Right kidney (tissue), 1 donor: ENCODE results near the gene INAFM1.
"Not testable (repeated sequence)": the region's sequence is repeated elsewhere in the genome, so short reads cannot be mapped to it uniquely, and the experiment has no call there.

ENCODE experiments used
- DNase-seq: peaks from one replicate; pipeline ENCODE4 v3.0.0-alpha.2; 2016

Gene INAFM1

DNA sequence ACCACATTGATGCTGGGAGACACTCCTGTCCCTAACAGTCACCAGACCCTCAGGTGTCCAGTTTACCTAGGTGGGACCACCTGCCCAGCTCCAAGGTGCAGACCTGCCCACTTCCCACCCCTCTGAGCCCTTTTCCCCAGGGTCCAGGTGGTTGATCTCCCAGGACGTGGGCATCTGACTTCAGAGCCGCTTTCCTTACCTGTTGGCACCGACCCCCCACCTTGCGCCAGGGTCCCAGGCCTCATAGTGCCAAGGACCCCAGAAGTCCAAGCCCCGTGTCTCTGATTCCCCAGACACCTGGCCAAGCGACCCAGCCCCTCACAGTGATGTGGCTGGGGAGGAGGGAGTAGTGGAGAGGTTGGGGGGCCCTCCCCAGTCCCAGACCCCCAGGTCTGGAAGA is 34.1 kb upstream of the INAFM1 start:
- DNase-seq: peak; percentile 29

DNA sequence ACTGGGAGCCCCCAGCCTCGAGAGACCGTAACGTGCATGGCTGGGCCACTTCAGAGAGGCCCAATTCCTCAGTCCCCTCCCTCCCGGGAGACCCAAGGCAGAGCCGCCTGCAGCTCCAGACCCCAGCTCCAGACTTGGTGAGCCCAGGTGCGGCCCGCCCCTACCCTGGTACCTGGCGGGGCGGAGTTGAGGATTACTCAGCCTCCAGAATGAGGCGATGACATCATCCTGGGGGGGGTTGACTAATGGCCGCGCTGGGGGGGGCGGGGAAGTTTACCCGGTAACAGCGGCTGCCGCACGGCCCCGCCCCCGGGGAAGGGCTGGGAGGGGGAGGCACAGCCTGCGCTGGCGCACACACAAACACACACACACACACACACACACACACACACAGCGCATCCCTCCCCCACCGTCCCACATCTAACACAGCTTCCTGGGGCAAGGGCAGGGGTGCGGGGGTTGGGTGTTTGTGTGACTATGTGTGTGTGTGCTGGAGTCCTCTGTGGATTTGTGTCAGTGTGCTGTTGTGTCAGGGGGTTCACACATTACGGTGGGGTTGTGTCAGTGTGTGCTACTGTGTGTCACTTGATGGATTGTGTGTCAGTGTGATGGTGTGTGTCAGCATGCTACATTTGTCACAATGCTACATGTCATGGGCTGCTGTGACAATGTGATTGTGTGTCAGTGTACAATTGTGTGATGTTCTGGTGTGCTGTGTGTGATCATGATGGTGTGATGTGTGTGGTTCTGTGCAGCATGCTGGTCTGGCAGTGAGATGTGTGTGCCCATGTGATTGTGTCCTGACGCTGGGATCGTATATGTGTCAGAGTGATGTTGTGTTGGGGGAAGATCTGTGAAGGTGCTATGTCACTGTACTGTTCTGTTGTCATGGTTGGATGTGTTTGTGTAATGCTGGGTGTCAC is 33.4 kb upstream of the INAFM1 start:
- DNase-seq: peak; percentile 44

DNA sequence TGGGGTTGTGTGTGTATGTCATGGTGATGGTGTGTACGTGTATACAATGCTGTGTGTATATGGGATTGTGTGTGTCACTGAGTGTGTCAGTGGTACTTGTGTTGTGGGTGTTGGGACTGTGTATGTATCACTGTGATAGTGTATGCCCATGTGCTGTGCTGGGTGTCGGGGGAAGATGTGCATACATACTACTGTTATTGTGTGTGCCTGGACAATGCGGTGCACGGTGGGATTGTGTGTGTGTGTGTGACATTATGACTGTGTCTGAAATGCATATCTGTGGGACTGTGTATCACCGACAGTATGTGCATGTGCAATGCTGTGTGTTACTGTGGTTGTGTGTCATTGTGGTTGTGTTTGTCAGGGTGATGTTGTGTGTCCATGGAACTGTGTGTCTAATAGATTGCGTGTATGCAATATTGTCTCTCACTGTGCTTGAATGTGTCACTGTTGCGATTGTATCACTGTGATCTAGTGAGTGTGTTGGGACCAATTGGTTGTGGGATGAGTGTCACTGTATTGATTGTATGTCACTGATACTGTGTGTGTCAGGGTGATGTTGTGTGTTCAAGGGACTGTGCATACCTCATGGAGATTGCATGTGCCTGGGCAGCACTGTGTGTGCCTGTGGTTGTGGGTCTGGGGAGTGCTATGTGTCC is 32.6 kb upstream of the INAFM1 start:
- no peak for DNase-seq

DNA sequence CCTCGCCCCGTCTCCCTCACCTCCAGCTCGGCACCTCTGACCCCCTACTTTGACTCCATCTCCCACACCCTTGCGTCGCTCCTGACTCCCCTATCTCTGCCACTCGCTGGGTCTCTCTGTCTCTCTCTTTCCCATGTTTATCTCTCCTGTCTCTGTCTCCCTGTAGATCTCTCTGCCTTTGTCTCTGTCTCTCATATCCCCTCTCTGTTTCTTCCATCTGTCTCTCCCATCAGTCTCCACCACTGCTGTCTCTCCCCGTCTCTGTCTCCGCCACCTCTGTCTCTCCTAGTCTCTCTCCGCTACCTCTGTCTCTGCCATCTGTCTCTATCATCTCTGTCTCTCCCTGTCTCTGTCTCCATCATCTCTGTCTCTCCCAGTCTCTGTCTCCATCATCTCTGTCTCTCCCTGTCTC is 31.3 kb upstream of the INAFM1 start:
- DNase-seq: peak; percentile 38

DNA sequence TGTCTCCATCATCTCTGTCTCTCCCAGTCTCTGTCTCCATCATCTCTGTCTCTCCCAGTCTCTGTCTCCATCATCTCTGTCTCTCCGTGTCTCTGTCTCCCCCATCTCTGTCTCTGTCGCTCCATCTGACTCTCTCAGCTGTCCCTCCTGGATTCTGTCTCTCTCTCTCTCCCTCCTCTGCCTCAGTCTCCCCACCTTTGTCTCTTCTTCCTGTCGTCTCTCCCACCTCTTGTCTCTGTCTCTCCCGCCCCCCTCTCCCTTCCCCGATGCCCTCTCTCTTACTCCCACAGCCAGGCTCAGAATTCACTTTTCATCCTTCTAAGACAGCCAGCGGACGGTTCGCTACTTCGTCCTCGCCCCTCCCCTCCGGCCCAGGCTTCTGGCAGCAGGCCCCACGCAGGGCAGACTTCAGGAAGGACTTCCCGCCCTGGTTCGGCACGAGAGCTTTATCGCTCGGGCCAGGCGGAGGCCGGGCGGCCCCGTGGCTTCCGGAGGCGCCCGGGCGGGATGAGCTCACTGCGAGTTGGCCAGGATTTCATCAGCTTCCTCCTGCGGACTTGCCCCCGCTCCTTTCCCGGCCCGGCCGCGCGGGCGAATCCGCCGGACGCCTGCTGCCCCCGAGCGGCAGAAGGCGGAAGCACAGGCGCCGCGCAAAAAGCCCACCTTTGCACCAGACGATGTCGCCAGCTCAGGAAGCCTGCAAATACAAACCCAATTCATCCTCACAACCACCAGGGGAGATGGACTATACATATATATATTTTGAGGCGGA is 30.7 kb upstream of the INAFM1 start:
- peak; percentile 90 for DNase-seq

DNA sequence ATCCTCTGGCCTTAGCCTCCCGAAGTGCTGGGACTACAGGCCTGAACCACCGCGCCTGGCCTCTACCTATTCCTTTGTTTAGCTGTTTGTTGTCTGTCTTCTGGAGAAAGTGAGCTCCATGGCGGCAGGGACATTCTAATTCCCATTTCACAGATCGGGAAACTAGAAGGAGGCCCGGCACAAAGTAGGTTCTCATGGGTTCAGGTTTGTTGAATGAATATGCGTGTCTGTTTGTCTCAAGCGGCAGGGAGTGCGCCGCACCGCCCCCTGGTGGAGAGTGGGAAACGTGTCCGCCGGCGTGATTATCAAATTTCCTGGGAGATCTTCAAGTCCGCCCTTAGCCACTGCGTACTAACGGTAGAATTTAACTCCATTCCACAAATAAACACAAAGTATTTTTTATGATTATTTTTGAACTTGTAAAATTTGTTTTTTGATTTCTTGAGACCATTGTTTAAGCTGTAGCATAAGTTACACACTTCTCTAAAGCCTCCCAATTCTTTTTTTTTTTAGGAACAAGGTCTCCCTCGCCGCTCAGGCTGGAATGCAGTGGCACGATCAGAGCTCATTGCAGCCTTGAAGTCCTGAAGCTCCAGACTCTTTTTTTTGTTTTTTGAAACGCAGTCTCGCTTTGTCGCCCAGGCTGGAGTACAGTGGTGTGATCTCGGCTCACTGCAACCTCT is 27.2 kb upstream of the INAFM1 start:
- peak; percentile 48 for DNase-seq

DNA sequence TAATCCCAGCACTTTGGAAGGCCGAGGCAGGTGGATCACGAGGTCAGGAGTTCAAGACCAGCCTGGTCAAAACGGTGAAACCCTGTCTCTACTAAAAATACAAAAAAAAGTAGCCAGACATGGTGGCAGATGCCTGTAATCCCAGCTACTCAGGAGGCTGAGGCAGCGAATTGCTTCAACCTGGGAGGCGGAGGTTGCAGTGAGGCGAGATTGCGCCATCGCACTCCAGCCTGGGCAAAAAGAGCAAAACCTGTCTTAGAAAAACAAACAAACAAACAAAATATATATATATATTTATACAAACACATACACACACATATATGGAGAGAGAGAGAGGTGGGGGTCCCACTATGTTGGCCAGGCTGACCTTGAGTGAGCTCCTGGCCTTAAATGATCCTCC is 21.7 kb upstream of the INAFM1 start:
- not testable (repeated sequence) for DNase-seq

DNA sequence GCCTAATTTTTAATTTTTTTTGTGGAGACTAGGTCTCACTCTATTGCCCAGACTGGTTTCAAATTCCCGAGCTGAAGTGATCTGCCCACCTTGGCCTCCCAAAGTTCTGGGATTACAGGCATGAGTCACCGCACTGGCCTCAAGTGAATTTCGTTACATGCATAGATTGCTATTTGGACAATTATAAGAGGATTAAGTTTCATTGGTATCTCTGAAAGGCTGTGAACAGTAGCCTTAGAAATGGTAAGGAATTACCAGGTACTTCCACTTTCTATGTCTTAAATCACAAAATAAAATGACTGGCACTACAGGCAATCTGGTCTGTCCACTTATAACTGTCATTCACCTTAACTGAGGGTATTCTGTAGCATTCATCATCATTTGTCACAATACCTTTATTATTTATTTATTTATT is 21.2 kb upstream of the INAFM1 start:
- DNase-seq: no peak

DNA sequence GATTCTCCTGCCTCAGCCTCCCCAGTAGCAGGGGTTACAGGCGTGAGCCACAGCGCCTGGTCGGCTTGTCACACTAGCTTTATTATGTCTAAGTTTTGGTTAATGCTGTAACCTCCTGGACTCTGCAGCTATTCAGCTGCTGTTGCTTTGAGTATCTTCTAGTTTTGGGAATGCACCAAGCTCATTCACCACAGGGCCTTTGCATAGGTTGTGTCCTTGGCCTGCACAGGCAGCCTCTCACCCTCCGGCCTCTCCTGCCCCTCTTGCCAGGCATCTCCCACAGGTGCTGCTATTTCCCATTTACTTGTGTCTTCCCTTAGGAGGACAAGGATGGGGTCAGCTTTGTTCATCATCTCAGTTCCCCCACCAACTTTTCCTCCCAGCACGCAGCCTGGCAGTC is 20.7 kb upstream of the INAFM1 start:
- no peak for DNase-seq

DNA sequence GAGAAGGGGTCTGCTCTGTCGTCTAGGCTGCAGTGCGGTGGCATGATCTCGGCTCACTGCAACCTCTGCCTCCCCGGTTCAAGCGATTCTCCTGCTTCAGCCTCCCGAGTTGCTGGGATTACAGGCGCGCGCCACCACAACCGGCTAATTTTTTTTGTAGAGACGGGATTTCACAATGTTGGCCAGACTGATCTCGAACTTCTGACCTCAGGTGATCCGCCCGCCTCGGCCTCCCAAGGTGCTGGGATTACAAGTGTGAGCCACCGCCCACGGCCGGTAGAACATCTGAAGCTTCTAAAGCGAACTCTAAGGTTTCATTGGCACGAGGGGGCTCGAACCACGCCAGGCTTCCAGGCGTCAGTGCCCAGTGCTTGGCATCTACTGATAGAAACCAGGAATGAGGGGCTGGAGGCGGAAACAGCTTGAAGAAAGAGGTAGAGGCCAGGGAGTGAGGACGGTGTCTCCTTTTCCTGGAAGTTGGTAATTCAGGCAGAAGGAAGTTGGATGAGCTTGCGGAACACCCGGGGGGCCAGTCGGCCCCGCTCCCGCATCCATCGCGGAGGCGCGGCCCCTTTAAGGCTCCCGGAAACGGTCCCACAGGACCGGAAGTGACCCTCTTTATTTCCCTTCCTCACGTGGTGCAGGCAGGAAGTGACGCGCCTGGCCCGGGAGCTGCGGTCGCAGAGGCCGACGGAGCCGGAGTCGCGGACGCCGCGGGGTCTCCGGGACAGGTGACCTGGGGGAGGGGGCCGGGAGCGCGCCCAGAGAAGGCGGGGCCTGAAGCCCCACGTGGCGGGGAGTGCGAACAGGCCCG is 18.6 kb upstream of the INAFM1 start, which contains the start of gene CCDC9:
CCDC9 (plus strand) TSS at position 647 of the 814 bp plus-strand sequence. CDS start 1,876 bp downstream, outside the sequence.
- peak; percentile 96 for DNase-seq

DNA sequence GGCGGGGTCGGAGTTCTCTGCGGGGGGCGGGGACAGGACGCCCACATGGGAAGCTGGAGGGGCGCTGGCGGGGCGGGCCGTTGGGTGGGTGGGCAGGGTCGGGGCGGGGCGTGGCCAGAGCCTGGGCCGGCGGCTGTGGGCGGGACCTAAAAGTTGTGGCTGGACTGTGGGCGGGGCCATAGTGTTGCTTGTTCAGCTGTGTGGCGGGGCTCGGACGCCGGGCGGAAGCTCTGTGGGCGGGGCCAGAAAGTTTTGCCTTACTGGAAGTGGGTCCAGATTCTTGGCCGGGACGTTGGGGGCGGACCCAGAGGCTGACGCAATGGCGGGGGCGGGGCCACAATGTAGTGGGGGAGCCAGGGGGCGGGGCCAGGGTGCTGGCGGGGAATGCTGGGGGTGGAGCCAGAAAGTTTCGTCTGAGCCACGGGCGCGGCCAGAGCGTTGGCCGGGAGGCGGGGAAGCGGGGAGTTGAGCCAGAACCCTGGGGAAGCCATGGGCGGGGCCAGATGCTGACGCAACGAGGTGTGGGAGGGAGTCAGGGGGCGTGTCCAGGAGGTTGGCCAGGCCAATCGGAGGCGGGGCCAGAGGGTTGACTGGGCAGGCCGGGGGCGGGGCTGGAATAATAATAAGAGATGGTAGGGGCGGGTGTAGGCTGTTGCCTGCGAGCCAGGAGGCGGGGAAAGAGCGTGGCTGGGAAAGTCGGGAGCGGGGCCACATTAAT is 17.8 kb upstream of the INAFM1 start:
- peak; percentile 89 for DNase-seq

DNA sequence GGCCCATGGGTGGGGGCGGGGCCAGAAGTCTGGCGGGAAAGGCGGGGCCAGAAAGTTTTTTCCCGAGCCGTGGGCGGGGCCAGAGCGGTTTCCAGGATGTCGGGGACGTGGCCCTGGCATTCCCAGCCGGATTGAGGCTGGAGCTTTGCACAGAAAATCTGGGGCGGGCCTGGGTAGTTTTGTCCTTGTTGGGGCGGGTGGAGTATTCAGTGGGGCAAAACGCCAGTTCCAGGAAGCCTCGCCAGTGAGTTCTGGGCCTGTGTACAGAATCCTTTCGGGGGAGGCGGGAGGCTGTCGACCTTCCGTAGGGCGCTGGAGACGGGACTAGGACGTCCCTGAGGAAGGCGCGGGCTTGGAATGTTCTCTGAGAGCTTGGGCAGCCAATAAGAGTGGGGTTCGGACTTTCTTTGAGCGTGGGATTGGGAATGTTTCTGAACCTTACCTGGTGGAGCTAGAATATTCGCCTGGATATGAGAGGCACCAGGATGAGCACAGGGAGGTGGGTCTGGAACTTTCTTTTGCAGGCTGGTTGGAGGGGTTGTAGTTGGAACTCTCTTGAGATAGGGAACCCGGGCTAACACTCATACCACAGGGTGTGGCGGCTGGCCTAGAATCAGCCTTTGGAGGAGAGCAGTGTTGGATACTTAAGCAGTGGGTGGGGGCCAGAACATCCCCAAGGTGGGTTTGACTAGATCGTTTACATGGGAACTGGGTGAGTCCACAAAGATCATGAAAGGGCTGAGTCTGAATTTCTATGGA is 17.1 kb upstream of the INAFM1 start:
- peak; percentile 88 for DNase-seq

DNA sequence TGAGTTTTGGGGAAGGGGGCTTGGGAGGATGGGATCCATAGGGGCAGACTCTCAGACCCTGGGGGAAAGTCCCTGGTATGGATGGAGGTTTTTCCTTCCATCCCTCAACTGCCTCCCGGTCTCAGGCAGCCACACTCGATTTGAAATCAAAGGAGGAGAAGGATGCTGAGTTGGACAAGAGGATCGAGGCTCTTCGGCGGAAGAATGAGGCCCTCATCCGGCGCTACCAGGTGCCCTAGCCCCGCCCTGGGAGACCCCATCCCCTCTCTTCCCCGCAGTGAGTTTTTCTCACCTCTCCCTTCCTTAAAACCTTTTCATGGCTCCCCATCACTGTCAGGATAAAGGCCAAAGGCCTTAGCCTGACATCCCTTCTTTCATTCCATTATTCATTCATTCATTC is 16.3 kb upstream of the INAFM1 start:
- no peak for DNase-seq

DNA sequence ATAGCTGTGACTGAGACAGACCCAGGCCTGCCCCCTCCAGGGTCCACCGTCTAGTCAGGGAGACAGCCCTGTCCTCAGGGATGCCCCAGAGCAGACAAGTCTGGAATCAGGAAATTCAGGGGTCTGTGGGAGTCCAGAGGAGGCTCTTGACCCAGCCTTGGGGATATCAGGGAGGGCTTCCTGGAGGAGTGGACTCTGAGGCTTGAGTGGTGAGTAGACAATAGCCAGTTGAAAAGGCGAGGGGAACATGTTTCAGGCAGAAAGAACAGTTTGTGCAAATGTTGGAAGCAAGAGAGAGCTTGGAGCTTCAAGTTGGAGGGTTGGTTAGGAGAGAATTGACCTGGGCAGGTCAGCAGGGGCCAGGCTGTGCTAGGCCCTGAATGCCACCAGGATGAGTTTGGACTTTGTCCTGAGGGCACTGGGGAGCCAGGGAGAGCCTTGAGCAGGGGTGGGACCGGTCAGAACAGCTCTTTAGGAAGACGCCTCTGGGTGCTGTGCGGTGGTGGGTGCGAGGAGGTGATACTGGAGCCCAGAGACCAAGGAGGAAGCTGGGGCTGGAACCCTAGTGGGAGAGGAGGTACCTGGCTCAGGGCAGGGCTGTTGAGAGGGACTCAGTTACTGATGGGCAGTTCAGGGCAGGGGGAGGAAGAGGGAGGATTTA is 15.7 kb upstream of the INAFM1 start:
- DNase-seq: no peak

DNA sequence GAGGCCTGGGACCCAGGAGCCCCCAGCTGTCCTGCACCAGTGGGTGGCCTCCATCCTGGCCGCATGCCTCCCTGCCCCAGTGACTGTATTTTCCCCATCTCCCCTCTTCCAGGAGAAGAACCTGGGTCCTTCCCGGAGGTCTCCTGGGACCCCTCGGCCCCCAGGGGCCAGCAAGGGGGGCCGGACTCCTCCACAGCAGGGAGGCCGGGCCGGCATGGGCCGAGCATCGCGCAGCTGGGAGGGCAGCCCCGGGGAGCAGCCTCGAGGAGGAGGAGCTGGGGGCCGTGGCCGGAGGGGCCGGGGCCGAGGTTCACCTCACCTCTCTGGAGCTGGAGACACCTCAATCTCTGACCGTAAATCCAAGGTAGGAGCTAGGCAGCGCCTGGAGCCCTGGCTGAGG is 14.2 kb upstream of the INAFM1 start:
- DNase-seq: no peak

DNA sequence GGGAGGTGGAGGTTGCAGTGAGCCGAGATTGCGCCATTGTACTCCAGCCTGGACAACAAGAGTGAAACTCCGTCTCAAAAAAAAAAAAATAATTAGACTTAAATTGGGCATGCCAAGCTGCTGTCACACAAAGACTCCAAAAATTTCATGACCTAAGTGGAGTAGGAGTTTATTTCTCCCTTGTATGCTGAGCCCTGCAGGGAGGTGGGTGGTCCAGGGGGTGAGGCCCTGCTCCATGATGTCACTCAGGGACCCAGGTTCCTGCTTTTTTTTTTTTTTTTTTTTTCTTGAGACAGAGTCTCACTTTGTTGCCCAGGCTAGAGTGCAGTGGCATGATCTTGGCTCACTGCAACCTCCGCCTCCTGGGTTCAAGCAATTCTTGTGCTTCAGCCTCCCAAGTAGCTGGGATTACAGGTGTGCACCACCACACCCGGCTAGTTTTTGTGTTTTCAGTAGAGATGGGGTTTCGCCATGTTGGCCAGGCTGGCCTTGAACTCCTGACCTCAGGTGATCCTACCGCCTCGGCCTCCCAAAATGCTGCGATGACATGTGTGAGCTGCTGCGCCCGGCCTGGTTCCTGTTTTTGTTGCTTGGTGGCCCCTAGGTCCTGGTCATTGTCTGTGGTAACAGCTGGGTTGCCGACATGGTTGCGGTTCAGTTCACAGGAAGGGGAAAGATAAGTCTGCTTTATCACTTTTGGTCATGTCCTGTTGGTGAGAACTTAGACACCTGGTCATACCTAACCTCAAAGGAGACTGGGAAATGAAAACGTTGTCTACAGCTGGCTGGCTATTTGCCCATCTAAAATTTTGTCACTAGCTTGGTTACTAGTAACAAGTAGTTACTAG is 12.5 kb upstream of the INAFM1 start:
- not testable (repeated sequence) for DNase-seq

DNA sequence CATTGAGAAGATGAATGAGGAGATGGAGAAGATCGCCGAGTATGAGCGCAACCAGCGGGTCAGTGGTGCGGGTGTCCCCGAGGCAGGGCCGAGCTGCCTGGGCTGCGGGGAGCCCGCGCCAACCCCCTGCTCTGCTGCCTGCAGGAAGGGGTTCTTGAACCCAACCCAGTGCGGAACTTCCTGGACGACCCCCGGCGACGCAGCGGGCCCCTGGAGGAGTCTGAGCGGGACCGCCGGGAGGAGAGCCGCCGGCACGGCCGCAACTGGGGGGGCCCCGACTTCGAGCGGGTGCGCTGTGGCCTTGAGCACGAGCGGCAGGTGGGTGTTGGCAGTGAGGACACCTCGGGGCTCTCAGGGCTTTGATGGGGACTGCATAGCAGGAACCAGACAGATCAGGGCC is 10.1 kb upstream of the INAFM1 start:
- no peak for DNase-seq

DNA sequence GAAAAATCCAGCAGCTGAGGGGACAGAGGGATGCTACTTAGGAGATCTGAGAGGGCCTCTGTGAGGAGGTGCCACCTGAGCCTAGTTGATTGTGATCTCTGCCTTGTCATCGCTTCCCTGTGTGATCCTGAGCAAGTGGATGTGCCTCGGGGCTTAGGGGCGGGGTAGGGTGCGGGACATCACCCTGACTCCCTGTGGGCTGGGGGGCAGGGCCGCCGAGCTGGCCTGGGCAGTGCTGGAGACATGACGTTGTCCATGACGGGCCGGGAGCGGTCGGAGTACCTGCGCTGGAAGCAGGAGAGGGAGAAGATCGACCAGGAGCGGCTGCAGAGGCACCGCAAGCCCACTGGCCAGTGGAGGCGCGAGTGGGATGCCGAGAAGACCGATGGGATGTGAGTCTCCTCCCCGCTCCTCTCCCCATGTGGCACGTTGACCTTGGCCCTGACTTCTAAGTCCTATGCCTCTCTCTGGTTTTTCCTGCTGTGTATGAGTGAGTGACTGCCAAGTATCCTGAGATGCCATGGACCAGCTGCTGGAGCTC is 8.2 kb upstream of the INAFM1 start:
- no peak for DNase-seq
